ENCODE results near the gene SLC46A2.

DNA sequence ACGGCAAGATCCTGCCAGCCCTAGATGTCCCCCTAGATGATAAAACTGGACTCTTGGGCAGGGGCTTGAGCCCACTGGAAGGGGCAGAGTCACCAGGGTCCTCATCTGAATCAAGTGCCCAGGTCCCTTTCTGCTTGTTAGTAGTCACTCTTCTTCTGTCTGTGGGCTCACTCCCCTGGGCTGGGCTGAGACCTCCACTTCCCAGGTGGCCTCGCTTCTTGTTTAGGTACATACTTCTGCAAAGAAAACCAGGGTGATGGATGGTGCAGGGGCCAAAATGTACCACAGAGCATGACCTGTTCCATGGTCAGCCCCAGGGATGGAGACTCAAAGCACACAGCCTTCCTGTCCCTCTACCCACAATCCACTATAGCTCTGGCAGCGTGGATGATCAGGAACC, 845 bp upstream of the SLC46A2 start:
- no peak for TF ChIP-seq EP300 (IDR thresholded peaks at IDR 0.05)
- TF ChIP-seq, protein P1, sequence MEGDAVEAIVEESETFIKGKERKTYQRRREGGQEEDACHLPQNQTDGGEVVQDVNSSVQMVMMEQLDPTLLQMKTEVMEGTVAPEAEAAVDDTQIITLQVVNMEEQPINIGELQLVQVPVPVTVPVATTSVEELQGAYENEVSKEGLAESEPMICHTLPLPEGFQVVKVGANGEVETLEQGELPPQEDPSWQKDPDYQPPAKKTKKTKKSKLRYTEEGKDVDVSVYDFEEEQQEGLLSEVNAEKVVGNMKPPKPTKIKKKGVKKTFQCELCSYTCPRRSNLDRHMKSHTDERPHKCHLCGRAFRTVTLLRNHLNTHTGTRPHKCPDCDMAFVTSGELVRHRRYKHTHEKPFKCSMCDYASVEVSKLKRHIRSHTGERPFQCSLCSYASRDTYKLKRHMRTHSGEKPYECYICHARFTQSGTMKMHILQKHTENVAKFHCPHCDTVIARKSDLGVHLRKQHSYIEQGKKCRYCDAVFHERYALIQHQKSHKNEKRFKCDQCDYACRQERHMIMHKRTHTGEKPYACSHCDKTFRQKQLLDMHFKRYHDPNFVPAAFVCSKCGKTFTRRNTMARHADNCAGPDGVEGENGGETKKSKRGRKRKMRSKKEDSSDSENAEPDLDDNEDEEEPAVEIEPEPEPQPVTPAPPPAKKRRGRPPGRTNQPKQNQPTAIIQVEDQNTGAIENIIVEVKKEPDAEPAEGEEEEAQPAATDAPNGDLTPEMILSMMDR (IDR thresholded peaks at IDR 0.05) = no peak
- no peak for TF ChIP-seq POLR2A (IDR thresholded peaks at IDR 0.05)
- TF ChIP-seq POLR2AphosphoS5 (IDR thresholded peaks at IDR 0.05) = no peak

Data from suprapubic skin (tissue), 4 donors.